Bronchial epithelial cell (primary cell): Measurements from ENCODE around the gene RAB33B. TPM values are rescaled to one million over a fixed set of nuclear protein-coding genes. Genes with fewer than 3 reads are reported as not detected.
A peak's percentile ranks its signal among the peaks of the same experiment; 100 is the strongest.

Experiments
- DNase-seq: peaks from one replicate; pipeline ENCODE4 v3.0.0-alpha.2; 2010; ENCODE audit warnings: low read depth
- FAIRE-seq: peaks from 2 replicates; lab custom pipeline; 2011; peaks lifted over from hg19 to GRCh38; lab: Jason Lieb, UNC
- H3K27me3 ChIP-seq: 2 replicates; pipeline ENCODE4 v1.5.1; 2011; ENCODE audit warnings: low read length; ENCODE audit not compliant: control insufficient read depth, insufficient read depth
- H3K36me3 ChIP-seq: 2 replicates; pipeline ENCODE4 v1.5.1; 2011; ENCODE audit warnings: low read length; ENCODE audit not compliant: control insufficient read depth, insufficient read depth
- H3K4me3 ChIP-seq: 2 replicates; pipeline ENCODE4 v1.5.1; 2011; ENCODE audit warnings: mild to moderate bottlenecking, low read depth, low read length, control low read depth
- CTCF ChIP-seq: IDR thresholded peaks from 2 replicates; pipeline ENCODE4 v1.5.1; 2011; ENCODE audit warnings: mild to moderate bottlenecking, moderate library complexity, low read length, control low read depth, inconsistent platforms; ENCODE audit not compliant: insufficient read depth, severe bottlenecking
- total RNA-seq: library from RNA; depleted of rRNA; stranded (reverse); fragments of >200 nt; gene quantifications from 2 replicates; pipeline ENCODE4 v1.2.1, GENCODE V29; 2014

RAB33B gene
- total RNA-seq, 1 donor from 2014 or later, result 10.0 TPM

GRCh38 chr4:139499186-139499585 lies 45.3 kb downstream of the RAB33B start:
- FAIRE-seq, result no peak
- Histone ChIP-seq H3K36me3 (no peaks in the 10 kb centered on the region), H3K27me3 (no peaks in the 10 kb centered on the region), H3K4me3 (no peak overlapping the region)
- TF ChIP-seq CTCF, result no peak
- no peak for DNase-seq

GRCh38 chr4:139501117-139501516 lies 47.2 kb downstream of the RAB33B start:
- DNase-seq (no peak), FAIRE-seq (no peak)
- Histone ChIP-seq H3K4me3 (no peak overlapping the region), H3K36me3 (no peaks in the 10 kb centered on the region), H3K27me3 (no peaks in the 10 kb centered on the region)
- no peak for TF ChIP-seq CTCF

- TF ChIP-seq CTCF, result no peak
- H3K27me3 ChIP-seq, result no peaks in the 10 kb centered on the region
- FAIRE-seq, result no peak
- H3K4me3 ChIP-seq, result no peak overlapping the region
- H3K36me3 ChIP-seq, result no peaks in the 10 kb centered on the region
- DNase-seq, result no peak
Measured at GRCh38 chr4:139501527-139501926, 47.6 kb downstream of the RAB33B start.

GRCh38 chr4:139501927-139502899 lies 48.3 kb downstream of the RAB33B start:
- Histone ChIP-seq H3K4me3 (no peak overlapping the region), H3K27me3 (no peaks in the 10 kb centered on the region), H3K36me3 (peaks cover 5% of the 10 kb centered on the region)
- TF ChIP-seq CTCF, result no peak
- no peak for DNase-seq
- peak; percentile 23 for FAIRE-seq

GRCh38 chr4:139503622-139504166 lies 49.8 kb downstream of the RAB33B start:
- no peak overlapping the region for H3K4me3 ChIP-seq
- DNase-seq (no peak), FAIRE-seq (no peak)
- no peak for TF ChIP-seq CTCF
- H3K36me3 ChIP-seq, result peaks cover 5% of the 10 kb centered on the region
- no peaks in the 10 kb centered on the region for H3K27me3 ChIP-seq
